ENCODE measurements around the gene SPDYE6.

GRCh38 chr7:102390697-102391484 lies 34.6 kb upstream of the SPDYE6 start:
- peak; percentile 84 to 95 (median 92) for TF ChIP-seq CTCF (IDR thresholded peaks at IDR 0.05 in 2 of 3, conservative IDR thresholded peaks at IDR 0.05 in 1 of 3; ENCODE audit: borderline replicate concordance in 1 of 3, insufficient read depth in 1 of 3, low read depth in 2 of 3, low read length in 2 of 3)
- TF ChIP-seq ATF3 (IDR thresholded peaks at IDR 0.05) = no peak
- no peak for TF ChIP-seq POLR2AphosphoS5 (IDR thresholded peaks at IDR 0.05; ENCODE audit: low read depth, low read length)
- TF ChIP-seq TCF7L2 (IDR thresholded peaks at IDR 0.05; ENCODE audit: borderline replicate concordance, extremely low read depth, insufficient read depth, insufficient read length) = peak; percentile 14
- no peak for TF ChIP-seq ZFX (IDR thresholded peaks at IDR 0.05)
